SU-DHL-6 (cell line): ENCODE results near the gene RAET1G.

Experiments
- EZH2phosphoT487 ChIP-seq: fragments of 200-600 bp; sonication (generic), shearing (Covaris generic); conservative IDR thresholded peaks from 2 replicates; pipeline ENCODE4 v1.6.1; 2018; ENCODE audit warnings: mild to moderate bottlenecking, antibody characterized with exemption, low read length, moderate library complexity, mixed read lengths
- TF ChIP-seq, protein P1 (sequence below): fragments of 200-600 bp; sonication (generic); IDR thresholded peaks from one replicate; pipeline ENCODE4 v1.5.1; 2017; ENCODE audit warnings: antibody characterized with exemption, mild to moderate bottlenecking, low read length, moderate library complexity; ENCODE audit not compliant: insufficient read depth, poor library complexity, severe bottlenecking

DNA sequence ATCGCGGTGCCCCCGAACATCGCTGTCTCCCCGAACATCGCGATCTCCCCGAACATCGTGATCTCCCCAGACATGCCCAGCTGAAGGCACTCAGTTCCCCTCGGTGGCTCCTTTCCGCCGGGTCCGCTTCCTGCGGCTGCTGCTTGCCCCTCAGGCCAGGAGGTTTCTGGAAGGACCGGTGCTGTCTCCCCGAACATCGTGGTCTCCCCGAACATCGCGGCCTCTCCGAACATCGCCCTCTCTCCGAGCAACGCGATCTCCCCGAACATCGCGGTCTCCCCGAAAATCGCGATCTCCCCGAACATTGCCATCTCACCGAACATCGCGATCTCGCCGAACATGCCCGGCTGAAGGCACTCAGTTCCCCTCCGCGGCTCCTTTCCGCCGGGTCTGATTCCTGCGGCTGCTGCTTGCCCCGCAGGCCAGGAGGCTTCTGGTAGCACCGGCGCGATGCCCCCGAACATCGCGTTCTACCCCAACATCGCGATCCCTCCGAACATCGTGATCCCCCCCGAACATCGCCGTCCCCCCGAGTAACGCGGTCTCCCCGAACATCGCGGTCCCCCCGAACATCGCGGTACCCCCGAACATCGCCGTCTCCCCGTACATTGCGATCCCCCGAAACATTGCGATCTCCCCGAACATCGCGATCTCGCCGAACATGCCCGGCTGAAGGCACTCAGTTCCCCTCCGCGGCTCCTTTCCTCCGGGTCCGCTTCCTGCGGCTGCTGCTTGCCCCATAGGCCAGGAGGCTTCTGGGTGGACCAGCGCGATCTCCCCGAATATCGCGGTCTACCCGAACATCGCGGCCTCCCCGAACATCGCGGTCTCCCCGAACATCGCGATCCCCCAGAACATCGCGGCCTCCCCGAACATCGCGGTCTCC is 41.6 kb upstream of the RAET1G start:
- TF ChIP-seq, protein P1, sequence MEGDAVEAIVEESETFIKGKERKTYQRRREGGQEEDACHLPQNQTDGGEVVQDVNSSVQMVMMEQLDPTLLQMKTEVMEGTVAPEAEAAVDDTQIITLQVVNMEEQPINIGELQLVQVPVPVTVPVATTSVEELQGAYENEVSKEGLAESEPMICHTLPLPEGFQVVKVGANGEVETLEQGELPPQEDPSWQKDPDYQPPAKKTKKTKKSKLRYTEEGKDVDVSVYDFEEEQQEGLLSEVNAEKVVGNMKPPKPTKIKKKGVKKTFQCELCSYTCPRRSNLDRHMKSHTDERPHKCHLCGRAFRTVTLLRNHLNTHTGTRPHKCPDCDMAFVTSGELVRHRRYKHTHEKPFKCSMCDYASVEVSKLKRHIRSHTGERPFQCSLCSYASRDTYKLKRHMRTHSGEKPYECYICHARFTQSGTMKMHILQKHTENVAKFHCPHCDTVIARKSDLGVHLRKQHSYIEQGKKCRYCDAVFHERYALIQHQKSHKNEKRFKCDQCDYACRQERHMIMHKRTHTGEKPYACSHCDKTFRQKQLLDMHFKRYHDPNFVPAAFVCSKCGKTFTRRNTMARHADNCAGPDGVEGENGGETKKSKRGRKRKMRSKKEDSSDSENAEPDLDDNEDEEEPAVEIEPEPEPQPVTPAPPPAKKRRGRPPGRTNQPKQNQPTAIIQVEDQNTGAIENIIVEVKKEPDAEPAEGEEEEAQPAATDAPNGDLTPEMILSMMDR = no peak
- TF ChIP-seq EZH2phosphoT487 = no peak
